GM23338 (cell line): ENCODE results near the gene RGS19. TPM values are rescaled to one million over a fixed set of nuclear protein-coding genes. Genes with fewer than 3 reads are reported as not detected.

ENCODE experiments used
- ATAC-seq: fragments of 200-7000 bp; cut with Tn5 transposase; 3 replicates; pipeline ENCODE4 v1.9.1; 2020
- DNase-seq: peaks from one replicate; pipeline ENCODE4 v3.0.0-alpha.2; 2015; ENCODE audit warnings: low spot score
- H2AFZ ChIP-seq: fragments of 200-600 bp; sonication (generic); 2 replicates; pipeline ENCODE4 v1.8.0; 2016; ENCODE audit warnings: antibody characterized with exemption, mild to moderate bottlenecking, moderate library complexity
- H3F3A ChIP-seq: fragments of 200-600 bp; sonication (generic); replicated peaks from 2 replicates; pipeline ENCODE4 v1.8.0; 2017; ENCODE audit warnings: antibody characterized with exemption, mixed run types, low read depth
- H3K27ac ChIP-seq: fragments of 200-600 bp; sonication (generic); 2 replicates; pipeline ENCODE4 v1.6.1; 2016; ENCODE audit warnings: low read depth
- H3K27me3 ChIP-seq: fragments of 200-600 bp; sonication (generic); 2 replicates; pipeline ENCODE4 v1.8.0; 2016; ENCODE audit warnings: mild to moderate bottlenecking, mixed run types, moderate library complexity; ENCODE audit not compliant: insufficient read depth
- H3K36me3 ChIP-seq: fragments of 200-600 bp; sonication (generic); 2 replicates; pipeline ENCODE4 v1.8.0; 2016; ENCODE audit warnings: mild to moderate bottlenecking; ENCODE audit not compliant: insufficient read depth
- H3K4me1 ChIP-seq: fragments of 200-600 bp; sonication (generic); 2 replicates; pipeline ENCODE4 v1.8.0; 2016; ENCODE audit warnings: mild to moderate bottlenecking, moderate library complexity; ENCODE audit not compliant: insufficient read depth
- H3K4me2 ChIP-seq: fragments of 200-600 bp; sonication (generic); 2 replicates; pipeline ENCODE4 v1.7.1; 2017; ENCODE audit warnings: mixed run types
- H3K4me3 ChIP-seq: fragments of 200-600 bp; sonication (generic); 2 replicates; pipeline ENCODE4 v1.6.1; 2016; ENCODE audit warnings: mixed run types
- H3K79me2 ChIP-seq: fragments of 200-600 bp; sonication (generic); replicated peaks from 2 replicates; pipeline ENCODE4 v1.8.0; 2017; ENCODE audit warnings: mild to moderate bottlenecking; ENCODE audit not compliant: insufficient read depth
- H3K9me2 ChIP-seq: fragments of 200-600 bp; sonication (generic); 2 replicates; pipeline ENCODE4 v1.8.0; 2017; ENCODE audit not compliant: insufficient read depth
- H4K20me1 ChIP-seq: fragments of 200-600 bp; sonication (generic); replicated peaks from 2 replicates; pipeline ENCODE4 v1.8.0; 2017; ENCODE audit warnings: mild to moderate bottlenecking; ENCODE audit not compliant: insufficient read depth
- H3K27ac Mint-ChIP-seq: 2 replicates; pipeline ENCODE4 v1.8.0; 2020; ENCODE audit warnings: inconsistent platforms, mild to moderate bottlenecking, moderate library complexity, mixed read lengths
- H3K27me3 Mint-ChIP-seq: 3 replicates; pipeline ENCODE4 v1.8.0; 2022; ENCODE audit warnings: low read depth, mild to moderate bottlenecking, moderate library complexity, mixed read lengths, inconsistent platforms; ENCODE audit not compliant: insufficient read depth, poor library complexity
- H3K36me3 Mint-ChIP-seq: 3 replicates; pipeline ENCODE4 v1.8.0; 2021; ENCODE audit warnings: low read depth, mild to moderate bottlenecking, inconsistent platforms, moderate library complexity, mixed read lengths
- H3K4me1 Mint-ChIP-seq: 3 replicates; pipeline ENCODE4 v1.8.0; 2020; ENCODE audit warnings: mild to moderate bottlenecking, inconsistent platforms, mixed read lengths
- H3K4me3 Mint-ChIP-seq: 3 replicates; pipeline ENCODE4 v1.8.0; 2021; ENCODE audit warnings: moderate library complexity, mild to moderate bottlenecking, inconsistent platforms, mixed read lengths
- H3K9me3 Mint-ChIP-seq: 3 replicates; pipeline ENCODE4 v1.8.0; 2020; ENCODE audit warnings: moderate library complexity, mild to moderate bottlenecking, inconsistent platforms, mixed read lengths
- CREB1 ChIP-seq: fragments of 250-450 bp; sonication (Bioruptor Pico); IDR thresholded peaks from 2 replicates; pipeline ENCODE4 v1.5.0; 2020; ENCODE audit warnings: low read depth, mild to moderate bottlenecking, moderate library complexity
- CTCF ChIP-seq, 2 experiments: fragments of 200-600 bp in 1 of 2; sonication (generic) in 1 of 2; conservative IDR thresholded peaks; 2 replicates each; pipeline versions ENCODE4 v1.5.1 to v1.6.1; 2016 to 2017; ENCODE audit warnings: antibody characterized with exemption in 2 of 2, low read depth in 2 of 2, mild to moderate bottlenecking in 2 of 2, moderate library complexity in 1 of 2
- ETS1 ChIP-seq: IDR thresholded peaks from 2 replicates; pipeline ENCODE4 v1.6.1; 2016; ENCODE audit warnings: antibody characterized with exemption
- EZH2 ChIP-seq: fragments of 200-600 bp; sonication (generic); IDR thresholded peaks from one replicate; pipeline ENCODE4 v1.8.0; 2017; ENCODE audit warnings: antibody characterized with exemption, mild to moderate bottlenecking, low read depth; ENCODE audit not compliant: unreplicated experiment
- EZH2phosphoT487 ChIP-seq: fragments of 200-600 bp; sonication (generic); IDR thresholded peaks from one replicate; pipeline ENCODE4 v1.8.1; 2018; ENCODE audit warnings: antibody characterized with exemption; ENCODE audit not compliant: unreplicated experiment
- JUNB ChIP-seq: IDR thresholded peaks from one replicate; pipeline ENCODE4 v1.6.1; 2016; ENCODE audit warnings: antibody characterized with exemption; ENCODE audit not compliant: unreplicated experiment
- NANOG ChIP-seq: IDR thresholded peaks from 2 replicates; pipeline ENCODE4 v1.6.1; 2016; ENCODE audit warnings: antibody characterized with exemption, borderline replicate concordance
- POLR2AphosphoS5 ChIP-seq: IDR thresholded peaks from 2 replicates; pipeline ENCODE4 v1.6.1; 2016; ENCODE audit warnings: antibody characterized with exemption, low read depth
- STAT1 ChIP-seq: IDR thresholded peaks from one replicate; pipeline ENCODE4 v1.6.1; 2016; ENCODE audit warnings: antibody characterized with exemption; ENCODE audit not compliant: unreplicated experiment
- ZNF114 ChIP-seq: fragments of 250-450 bp; sonication (Bioruptor Pico); IDR thresholded peaks from 2 replicates; pipeline ENCODE4 v1.5.0; 2020; ENCODE audit warnings: mild to moderate bottlenecking, moderate library complexity
- ZNF331 ChIP-seq: fragments of 250-450 bp; sonication (Bioruptor Pico); IDR thresholded peaks from 2 replicates; pipeline ENCODE4 v1.5.0; 2020; ENCODE audit warnings: low read depth, mild to moderate bottlenecking, moderate library complexity
- ZNF462 ChIP-seq: fragments of 250-450 bp; sonication (Bioruptor Pico); IDR thresholded peaks from 2 replicates; pipeline ENCODE4 v1.5.0; 2020; ENCODE audit warnings: mild to moderate bottlenecking, moderate library complexity
- polyA plus RNA-seq: library from polyadenylated mRNA; unstranded; fragments of >200 nt; fragmentation: Nextera tagmentation; extraction: Ambion mirVana; gene quantifications from 2 replicates; pipeline ENCODE4 v1.2.1, GENCODE V29; 2016
- total RNA-seq: library from RNA; depleted of rRNA; stranded (reverse); fragments of >200 nt; shearing (Covaris generic); gene quantifications from 2 replicates; pipeline ENCODE4 v1.2.3, GENCODE V29; 2014
- TF ChIP-seq, protein P1 (sequence below): IDR thresholded peaks from one replicate; pipeline ENCODE4 v1.6.1; 2018; ENCODE audit warnings: antibody characterized with exemption; ENCODE audit not compliant: unreplicated experiment

RGS19 gene
- total and polyA plus RNA-seq, 2 experiments from 2014 or later = 13.1 to 19.7 TPM

DNA sequence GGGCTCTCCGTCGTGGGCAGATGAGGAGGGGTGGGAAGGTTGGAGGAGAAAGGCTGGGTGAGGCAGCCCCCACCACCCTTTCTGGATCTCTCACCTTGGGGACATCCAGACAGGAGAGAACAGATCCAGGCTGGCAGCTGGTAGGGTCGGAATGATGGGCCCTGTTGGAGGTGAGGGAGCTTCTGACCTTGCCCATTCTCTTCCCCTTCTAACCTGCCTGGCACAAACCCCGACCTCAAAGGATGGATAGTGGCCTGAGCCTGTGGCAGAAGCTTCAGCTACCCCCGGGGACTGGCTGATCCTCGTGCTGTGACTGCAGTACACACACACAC, 34.1 kb upstream of the RGS19 start:
- Histone ChIP-seq H3K4me3 (no peak overlapping the region), H4K20me1 (no peaks in the 10 kb centered on the region), H3K79me2 (no peaks in the 10 kb centered on the region), H3K27me3 (no peaks in the 10 kb centered on the region), H3K9me2 (no peaks in the 10 kb centered on the region), H3K4me2 (no peak overlapping the region), H3F3A (no peaks in the 10 kb centered on the region), H3K4me1 (no peaks in the 10 kb centered on the region), H2AFZ (no peak overlapping the region), H3K27ac (no peak overlapping the region), H3K36me3 (no peaks in the 10 kb centered on the region)
- Mint-ChIP-seq H3K36me3 (no peaks in the 10 kb centered on the region), H3K4me1 (no peaks in the 10 kb centered on the region), H3K27me3 (peaks cover 4% of the 10 kb centered on the region), H3K27ac (no peak overlapping the region), H3K9me3 (no peaks in the 10 kb centered on the region), H3K4me3 (no peak overlapping the region)
- no peak for DNase-seq
- no peak for ATAC-seq
- TF ChIP-seq EZH2 (no peak), EZH2phosphoT487 (no peak), ZNF114 (CRISPR knock-in tag) (no peak), CREB1 (CRISPR knock-in tag) (no peak), CTCF (conservative IDR thresholded peaks at IDR 0.05; ENCODE audit: low read depth in 2 of 2) (no peak), ZNF462 (no peak), JUNB (no peak), NANOG (no peak), STAT1 (no peak), ETS1 (no peak), ZNF331 (no peak), POLR2AphosphoS5 (no peak)
- TF ChIP-seq, protein P1, sequence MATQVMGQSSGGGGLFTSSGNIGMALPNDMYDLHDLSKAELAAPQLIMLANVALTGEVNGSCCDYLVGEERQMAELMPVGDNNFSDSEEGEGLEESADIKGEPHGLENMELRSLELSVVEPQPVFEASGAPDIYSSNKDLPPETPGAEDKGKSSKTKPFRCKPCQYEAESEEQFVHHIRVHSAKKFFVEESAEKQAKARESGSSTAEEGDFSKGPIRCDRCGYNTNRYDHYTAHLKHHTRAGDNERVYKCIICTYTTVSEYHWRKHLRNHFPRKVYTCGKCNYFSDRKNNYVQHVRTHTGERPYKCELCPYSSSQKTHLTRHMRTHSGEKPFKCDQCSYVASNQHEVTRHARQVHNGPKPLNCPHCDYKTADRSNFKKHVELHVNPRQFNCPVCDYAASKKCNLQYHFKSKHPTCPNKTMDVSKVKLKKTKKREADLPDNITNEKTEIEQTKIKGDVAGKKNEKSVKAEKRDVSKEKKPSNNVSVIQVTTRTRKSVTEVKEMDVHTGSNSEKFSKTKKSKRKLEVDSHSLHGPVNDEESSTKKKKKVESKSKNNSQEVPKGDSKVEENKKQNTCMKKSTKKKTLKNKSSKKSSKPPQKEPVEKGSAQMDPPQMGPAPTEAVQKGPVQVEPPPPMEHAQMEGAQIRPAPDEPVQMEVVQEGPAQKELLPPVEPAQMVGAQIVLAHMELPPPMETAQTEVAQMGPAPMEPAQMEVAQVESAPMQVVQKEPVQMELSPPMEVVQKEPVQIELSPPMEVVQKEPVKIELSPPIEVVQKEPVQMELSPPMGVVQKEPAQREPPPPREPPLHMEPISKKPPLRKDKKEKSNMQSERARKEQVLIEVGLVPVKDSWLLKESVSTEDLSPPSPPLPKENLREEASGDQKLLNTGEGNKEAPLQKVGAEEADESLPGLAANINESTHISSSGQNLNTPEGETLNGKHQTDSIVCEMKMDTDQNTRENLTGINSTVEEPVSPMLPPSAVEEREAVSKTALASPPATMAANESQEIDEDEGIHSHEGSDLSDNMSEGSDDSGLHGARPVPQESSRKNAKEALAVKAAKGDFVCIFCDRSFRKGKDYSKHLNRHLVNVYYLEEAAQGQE = no peak
